ACC112 (cell line): ENCODE measurements around the gene GALNT7.

Source experiments
- H2AFZ ChIP-seq: fragments of 200-600 bp; sonication (generic); one replicate; pipeline ENCODE4 v1.6.0; 2017; ENCODE audit warnings: antibody characterized with exemption, low read length; ENCODE audit not compliant: unreplicated experiment
- H3K27ac ChIP-seq: fragments of 200-600 bp; sonication (generic); 2 replicates; pipeline ENCODE4 v1.5.1; 2014; ENCODE audit warnings: low read depth, mild to moderate bottlenecking, antibody characterized with exemption, low read length, moderate library complexity
- H3K27me3 ChIP-seq: fragments of 200-600 bp; sonication (generic); 2 replicates; pipeline ENCODE4 v1.6.1; 2014; ENCODE audit warnings: mild to moderate bottlenecking, antibody characterized with exemption, low read length, moderate library complexity, mixed read lengths; ENCODE audit not compliant: insufficient read depth
- H3K36me3 ChIP-seq: fragments of 200-600 bp; sonication (generic); 2 replicates; pipeline ENCODE4 v1.6.1; 2016; ENCODE audit warnings: mild to moderate bottlenecking, antibody characterized with exemption, low read length, moderate library complexity, mixed read lengths; ENCODE audit not compliant: insufficient read depth
- H3K4me1 ChIP-seq: fragments of 200-600 bp; sonication (generic); one replicate; pipeline ENCODE4 v1.6.1; 2016; ENCODE audit warnings: low read length, mixed read lengths; ENCODE audit not compliant: insufficient read depth, unreplicated experiment, control insufficient read depth
- H3K4me3 ChIP-seq: fragments of 200-600 bp; sonication (generic); 2 replicates; pipeline ENCODE4 v1.5.1; 2014; ENCODE audit warnings: mild to moderate bottlenecking, low read depth, low read length
- H3K79me2 ChIP-seq: fragments of 200-600 bp; sonication (generic); one replicate; pipeline ENCODE4 v1.6.0; 2016; ENCODE audit warnings: low read length; ENCODE audit not compliant: control insufficient read depth, unreplicated experiment, insufficient read depth

The GALNT7 gene

GRCh38 chr4:173264245-173264644 is 95.6 kb downstream of the GALNT7 start:
- Histone ChIP-seq H3K79me2 (no peaks in the 10 kb centered on the region), H3K27ac (no peak overlapping the region), H3K4me3 (no peak overlapping the region), H3K4me1 (no peaks in the 10 kb centered on the region), H3K27me3 (no peaks in the 10 kb centered on the region), H2AFZ (no peak overlapping the region), H3K36me3 (no peaks in the 10 kb centered on the region)

- Histone ChIP-seq H3K36me3 (no peaks in the 10 kb centered on the region), H2AFZ (no peak overlapping the region), H3K27ac (no peak overlapping the region), H3K79me2 (no peaks in the 10 kb centered on the region), H3K4me1 (no peaks in the 10 kb centered on the region), H3K27me3 (no peaks in the 10 kb centered on the region), H3K4me3 (no peak overlapping the region)
Measured at GRCh38 chr4:173264684-173265185, 96.1 kb downstream of the GALNT7 start.

DNA sequence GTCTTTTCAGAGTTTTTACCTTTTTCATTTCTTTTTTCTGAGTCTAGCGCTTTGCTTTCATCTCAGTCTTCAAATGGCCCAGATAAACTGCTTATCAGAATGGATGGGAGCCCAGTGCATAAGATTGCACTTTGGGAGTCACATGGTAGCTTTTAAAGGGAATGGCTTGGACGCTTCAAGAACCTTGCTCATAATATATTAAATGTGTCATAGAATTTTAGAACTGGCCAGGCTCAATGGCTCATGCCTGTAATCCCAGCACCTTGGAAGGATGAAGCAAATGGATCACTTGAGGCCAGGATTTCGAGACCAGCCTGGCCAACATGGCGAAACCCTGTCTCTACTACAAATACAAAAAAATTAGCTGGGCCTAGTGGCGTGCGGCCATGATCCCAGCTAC is 97.1 kb downstream of the GALNT7 start:
- Histone ChIP-seq H3K4me1 (no peaks in the 10 kb centered on the region), H3K79me2 (no peaks in the 10 kb centered on the region)

GRCh38 chr4:173267711-173268110 is 99.1 kb downstream of the GALNT7 start:
- no peak overlapping the region for H3K4me3 ChIP-seq
- H3K27ac ChIP-seq, result no peak overlapping the region
- no peak overlapping the region for H2AFZ ChIP-seq
- H3K4me1 ChIP-seq, result no peaks in the 10 kb centered on the region
- no peaks in the 10 kb centered on the region for H3K36me3 ChIP-seq
- H3K27me3 ChIP-seq, result no peaks in the 10 kb centered on the region
- no peaks in the 10 kb centered on the region for H3K79me2 ChIP-seq

More for the DNA sequence above, 97.1 kb downstream of the GALNT7 start:
- H3K27me3 ChIP-seq, result no peaks in the 10 kb centered on the region
- no peak overlapping the region for H3K4me3 ChIP-seq
- no peak overlapping the region for H2AFZ ChIP-seq
- no peak overlapping the region for H3K27ac ChIP-seq
- H3K36me3 ChIP-seq, result no peaks in the 10 kb centered on the region

- Histone ChIP-seq H3K79me2 (no peaks in the 10 kb centered on the region), H3K27ac (no peak overlapping the region), H2AFZ (no peak overlapping the region), H3K4me3 (no peak overlapping the region), H3K27me3 (no peaks in the 10 kb centered on the region), H3K36me3 (no peaks in the 10 kb centered on the region), H3K4me1 (peaks cover 6% of the 10 kb centered on the region)
Measured at GRCh38 chr4:173269280-173269679, 100.7 kb downstream of the GALNT7 start.

DNA sequence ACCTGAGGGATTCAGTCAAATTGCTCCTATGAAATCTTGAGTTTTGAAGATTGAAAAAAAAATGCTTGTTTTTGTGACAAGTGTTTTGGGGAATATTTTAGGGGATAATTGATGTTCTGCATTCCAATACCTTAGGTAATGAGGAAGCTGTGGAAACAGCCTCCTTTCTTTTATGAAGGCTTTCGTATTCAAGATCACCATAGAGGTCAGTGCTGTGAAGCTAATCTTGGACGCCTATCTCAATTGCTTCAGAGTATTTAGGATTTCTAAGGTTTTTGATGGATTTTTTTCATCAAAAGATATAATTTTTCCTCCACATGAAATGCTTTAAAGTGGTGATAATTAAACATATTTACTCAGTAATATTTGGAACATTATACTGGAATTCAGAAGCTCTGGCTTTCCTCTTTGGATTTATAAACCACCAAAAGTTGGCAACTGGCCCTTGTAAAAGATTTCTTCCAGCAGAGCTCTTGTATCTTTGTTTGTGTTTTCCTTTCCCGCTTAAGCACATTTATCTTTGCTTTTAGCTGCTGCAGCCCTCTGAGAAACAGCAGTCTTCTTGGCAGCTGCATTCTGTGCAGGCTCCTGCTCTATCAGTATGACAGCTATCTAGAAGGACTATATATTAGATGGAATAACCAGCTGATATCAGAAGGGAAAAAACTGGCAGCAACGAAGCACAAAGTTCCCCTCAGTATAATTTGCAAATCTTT is 101.9 kb downstream of the GALNT7 start:
- no peak overlapping the region for H3K27ac ChIP-seq
- no peaks in the 10 kb centered on the region for H3K79me2 ChIP-seq
- no peak overlapping the region for H2AFZ ChIP-seq
- H3K36me3 ChIP-seq, result no peaks in the 10 kb centered on the region
- H3K4me3 ChIP-seq, result no peak overlapping the region
- no peaks in the 10 kb centered on the region for H3K27me3 ChIP-seq
- peaks cover 6% of the 10 kb centered on the region for H3K4me1 ChIP-seq

DNA sequence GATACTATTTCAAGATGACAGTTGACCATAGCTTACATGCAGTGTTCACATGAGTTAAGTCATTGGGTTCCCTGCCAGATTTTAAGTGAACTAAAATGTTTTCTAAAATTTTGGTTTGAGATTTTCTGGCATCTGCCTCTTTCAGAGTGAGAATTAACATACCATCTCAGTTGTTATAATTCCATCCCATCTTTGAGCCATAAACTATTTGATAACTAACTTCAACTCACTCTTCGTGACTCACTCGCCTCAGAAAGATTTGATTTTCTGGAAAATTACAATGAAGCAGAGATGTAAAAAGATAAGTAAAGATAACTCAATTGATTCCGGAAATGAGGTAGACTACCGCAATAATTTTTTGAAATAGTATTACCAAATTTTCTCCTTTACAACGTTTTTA is 103.7 kb downstream of the GALNT7 start:
- peaks cover 6% of the 10 kb centered on the region for H3K4me1 ChIP-seq
- no peaks in the 10 kb centered on the region for H3K36me3 ChIP-seq
- no peak overlapping the region for H2AFZ ChIP-seq
- no peak overlapping the region for H3K4me3 ChIP-seq
- H3K27ac ChIP-seq, result no peak overlapping the region
- H3K27me3 ChIP-seq, result no peaks in the 10 kb centered on the region
- no peaks in the 10 kb centered on the region for H3K79me2 ChIP-seq

GRCh38 chr4:173272996-173273395 is 104.4 kb downstream of the GALNT7 start:
- Histone ChIP-seq H3K36me3 (no peaks in the 10 kb centered on the region), H3K4me3 (no peak overlapping the region), H3K27ac (no peak overlapping the region), H3K27me3 (no peaks in the 10 kb centered on the region), H3K79me2 (no peaks in the 10 kb centered on the region), H2AFZ (no peak overlapping the region), H3K4me1 (peaks cover 6% of the 10 kb centered on the region)

DNA sequence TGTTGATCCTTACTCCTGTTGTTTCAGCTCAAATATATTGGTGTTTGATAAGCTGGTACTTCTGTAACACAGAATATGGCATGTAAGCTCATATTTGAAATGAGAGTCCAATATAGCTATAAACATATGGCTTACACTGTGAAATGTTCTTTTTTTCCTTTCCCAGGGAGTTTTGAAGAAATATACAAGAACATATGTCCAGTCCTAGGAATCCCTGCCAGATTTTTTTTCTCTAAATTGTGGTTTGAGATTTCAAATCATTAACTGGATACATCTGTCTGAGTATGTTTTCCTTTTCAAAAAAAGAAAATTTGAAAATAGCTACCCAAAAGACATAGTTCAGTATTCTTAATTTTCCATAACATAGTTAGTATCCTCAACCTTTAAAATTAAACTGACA is 105.3 kb downstream of the GALNT7 start:
- Histone ChIP-seq H3K79me2 (no peaks in the 10 kb centered on the region), H3K4me1 (peaks cover 6% of the 10 kb centered on the region), H3K4me3 (no peak overlapping the region), H3K27ac (no peak overlapping the region), H3K27me3 (no peaks in the 10 kb centered on the region), H2AFZ (no peak overlapping the region), H3K36me3 (no peaks in the 10 kb centered on the region)

- Histone ChIP-seq H3K36me3 (no peaks in the 10 kb centered on the region), H3K4me1 (peaks cover 6% of the 10 kb centered on the region), H2AFZ (no peak overlapping the region), H3K79me2 (no peaks in the 10 kb centered on the region), H3K27ac (no peak overlapping the region), H3K27me3 (no peaks in the 10 kb centered on the region), H3K4me3 (no peak overlapping the region)
Measured at GRCh38 chr4:173274744-173275143, 106.1 kb downstream of the GALNT7 start.

DNA sequence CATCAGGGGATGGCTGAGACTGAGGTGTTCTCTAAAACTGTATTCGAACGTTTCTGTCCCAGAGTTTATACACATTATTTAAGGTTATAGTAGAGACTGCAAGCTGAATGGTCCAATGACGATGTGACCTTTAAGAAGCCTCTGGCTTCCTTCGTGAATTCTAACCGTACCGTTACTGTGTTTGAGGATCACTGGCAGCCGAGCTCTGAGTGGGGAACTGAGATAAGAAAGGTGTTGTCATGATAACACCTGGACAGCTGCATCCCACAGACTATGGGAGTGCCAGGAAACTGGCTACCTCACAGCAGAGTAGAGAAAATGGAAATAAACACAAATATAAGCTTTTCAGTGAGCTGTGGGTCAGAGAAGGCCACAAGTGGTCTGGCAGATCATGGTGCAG is 106.5 kb downstream of the GALNT7 start:
- Histone ChIP-seq H3K36me3 (no peaks in the 10 kb centered on the region), H3K27ac (no peak overlapping the region), H3K27me3 (no peaks in the 10 kb centered on the region), H3K79me2 (no peaks in the 10 kb centered on the region), H3K4me1 (peaks cover 6% of the 10 kb centered on the region), H3K4me3 (no peak overlapping the region), H2AFZ (no peak overlapping the region)
